GM12878 (cell line): ENCODE data around the gene LSMEM2. TPM values are rescaled to one million over a fixed set of nuclear protein-coding genes. Genes with fewer than 3 reads are reported as not detected.

ENCODE experiments used
- ATAC-seq: fragments of 200-7000 bp; cut with Tn5 transposase; 3 replicates; pipeline ENCODE4 v1.9.1; 2020; ENCODE audit warnings: mild to moderate bottlenecking, moderate library complexity
- BruUV-seq: library from RNA; stranded (reverse); fragments of 400-500 nt; replicated peaks from 2 replicates; lab custom pipeline; 2021; lab: Mats Ljungman, UMichigan
- CTCF ChIA-PET: fragments of 300-600 bp; sonication (Branson Sonifier 250); formaldehyde crosslinking; extraction: SDS; loops from one replicate; lab custom pipeline; 2021; ENCODE audit warnings: inconsistent platforms; lab: Yijun Ruan, JAX
- POLR2A ChIA-PET: fragments of 350-600 bp; formaldehyde crosslinking; extraction: SDS; loops from one replicate; lab custom pipeline; 2021; ENCODE audit warnings: inconsistent platforms; lab: Charles Lee
- RAD21 ChIA-PET: fragments of 300-600 bp; sonication (Branson Sonifier 250); formaldehyde crosslinking; loops from one replicate; lab custom pipeline; 2023; ENCODE audit warnings: antibody characterized with exemption; ENCODE audit not compliant: unreplicated experiment; lab: Charles Lee
- SMC1A ChIA-PET: fragments of 300-600 bp; sonication (Branson Sonifier 250); formaldehyde crosslinking; loops from one replicate; lab custom pipeline; 2023; ENCODE audit not compliant: unreplicated experiment, uncharacterized antibody; lab: Charles Lee
- DNase-seq: peaks from one replicate; pipeline ENCODE4 v3.0.0-alpha.2; 2011; ENCODE audit warnings: low read depth, low spot score
- FAIRE-seq: peaks from 3 replicates; lab custom pipeline; 2011; peaks lifted over from hg19 to GRCh38; lab: Jason Lieb, UNC
- H2AFZ ChIP-seq: 2 replicates; pipeline ENCODE4 v1.6.0; 2011; ENCODE audit warnings: low read depth, low read length, control low read depth; ENCODE audit not compliant: control insufficient read depth
- H3K27ac ChIP-seq: 2 replicates; pipeline ENCODE4 v1.5.1; 2011; ENCODE audit warnings: control low read depth; ENCODE audit not compliant: control insufficient read depth, insufficient read depth
- H3K27me3 ChIP-seq, 2 experiments: replicated peaks in 1 of 2; 2 replicates each; pipeline versions ENCODE4 v1.6.0 to v1.6.1; 2011; ENCODE audit warnings: low read length in 1 of 2; ENCODE audit not compliant: control insufficient read depth in 2 of 2, insufficient read depth in 2 of 2
- H3K36me3 ChIP-seq, 2 experiments: 2 replicates each; pipeline ENCODE4 v1.5.1; 2011; ENCODE audit warnings: low read length in 1 of 2; ENCODE audit not compliant: control insufficient read depth in 2 of 2, insufficient read depth in 2 of 2
- H3K4me1 ChIP-seq: 2 replicates; pipeline ENCODE4 v1.6.1; 2011; ENCODE audit warnings: mild to moderate bottlenecking, low read length, moderate library complexity, mixed read lengths; ENCODE audit not compliant: control insufficient read depth, insufficient read depth
- H3K4me2 ChIP-seq: 2 replicates; pipeline ENCODE4 v1.6.0; 2011; ENCODE audit warnings: control low read depth; ENCODE audit not compliant: control insufficient read depth, insufficient read depth
- H3K4me3 ChIP-seq: fragments of 200-600 bp; sonication (generic); 2 replicates; pipeline ENCODE4 v1.5.1; 2016
- H3K79me2 ChIP-seq: 2 replicates; pipeline ENCODE4 v1.6.0; 2011; ENCODE audit warnings: low read length; ENCODE audit not compliant: control insufficient read depth, insufficient read depth
- H3K9ac ChIP-seq: 2 replicates; pipeline ENCODE4 v1.8.0; 2011; ENCODE audit warnings: low read length, control low read depth, mixed read lengths; ENCODE audit not compliant: control insufficient read depth, insufficient read depth
- H3K9me3 ChIP-seq: replicated peaks from 3 replicates; pipeline ENCODE4 v1.5.1; 2011; ENCODE audit warnings: mild to moderate bottlenecking, low read length; ENCODE audit not compliant: control insufficient read depth, insufficient read depth
- H4K20me1 ChIP-seq: 2 replicates; pipeline ENCODE4 v1.6.0; 2011; ENCODE audit not compliant: control insufficient read depth, insufficient read depth
- CREB1 ChIP-seq: IDR thresholded peaks from 2 replicates; pipeline ENCODE4 v1.6.1; 2012; ENCODE audit warnings: low read depth, mild to moderate bottlenecking, inconsistent platforms
- EGR1 ChIP-seq, 2 experiments: IDR thresholded peaks; 1 replicate in 1 of 2; 2 replicates in 1 of 2; pipeline ENCODE4 v1.6.1; 2011 to 2012; ENCODE audit warnings: low read depth in 2 of 2, low read length in 2 of 2, borderline replicate concordance in 1 of 2, mild to moderate bottlenecking in 1 of 2, moderate library complexity in 1 of 2
- KAT2A ChIP-seq: conservative IDR thresholded peaks from 2 replicates; pipeline ENCODE4 v1.6.1; 2011; ENCODE audit warnings: low read depth, low read length; ENCODE audit not compliant: control insufficient read depth
- KLF5 ChIP-seq: fragments of 450-650 bp; IDR thresholded peaks from 2 replicates; pipeline ENCODE4 v1.6.1; 2014; ENCODE audit warnings: mild to moderate bottlenecking; ENCODE audit not compliant: partially characterized antibody
- MTA3 ChIP-seq: IDR thresholded peaks from 2 replicates; pipeline ENCODE4 v1.6.1; 2012; ENCODE audit warnings: low read length, inconsistent platforms, borderline replicate concordance
- MXI1 ChIP-seq: fragments of 150-350 bp; IDR thresholded peaks from 2 replicates; pipeline ENCODE4 v1.6.1; 2011; ENCODE audit warnings: low read depth, mild to moderate bottlenecking, inconsistent platforms, low read length, improper control_type of control experiment
- NBN ChIP-seq: fragments of 450-650 bp; IDR thresholded peaks from 2 replicates; pipeline ENCODE4 v1.6.1; 2016
- POLR2AphosphoS2 ChIP-seq: IDR thresholded peaks from 2 replicates; pipeline ENCODE4 v1.6.1; 2011; ENCODE audit warnings: low read depth, mild to moderate bottlenecking, low read length, improper control_type of control experiment, moderate library complexity
- RB1 ChIP-seq: fragments of 450-650 bp; formaldehyde crosslinking; IDR thresholded peaks from 2 replicates; pipeline ENCODE4 v1.6.1; 2017; ENCODE audit warnings: mild to moderate bottlenecking, borderline replicate concordance
- SIX5 ChIP-seq: IDR thresholded peaks from 2 replicates; pipeline ENCODE4 v1.6.1; 2011; ENCODE audit warnings: mild to moderate bottlenecking, low read depth, low read length, moderate library complexity; ENCODE audit not compliant: severe bottlenecking
- SMAD1 ChIP-seq: fragments of 450-650 bp; IDR thresholded peaks from 2 replicates; pipeline ENCODE4 v1.6.1; 2018; ENCODE audit warnings: mild to moderate bottlenecking, low read depth; ENCODE audit not compliant: partially characterized antibody
- SMC3 ChIP-seq: IDR thresholded peaks from 2 replicates; pipeline ENCODE4 v1.6.1; 2011; ENCODE audit warnings: low read length, improper control_type of control experiment, borderline replicate concordance
- SUZ12 ChIP-seq: fragments of 200-600 bp; sonication (generic); IDR thresholded peaks from one replicate; pipeline ENCODE4 v1.6.1; 2018; ENCODE audit warnings: antibody characterized with exemption, mild to moderate bottlenecking; ENCODE audit not compliant: unreplicated experiment
- TAF1 ChIP-seq: IDR thresholded peaks from 2 replicates; pipeline ENCODE4 v1.6.1; 2011; ENCODE audit warnings: mild to moderate bottlenecking, low read depth, low read length, borderline replicate concordance
- TCF7 ChIP-seq: IDR thresholded peaks from 2 replicates; pipeline ENCODE4 v1.6.1; 2014; ENCODE audit warnings: antibody characterized with exemption, borderline replicate concordance
- YBX1 ChIP-seq: fragments of 450-650 bp; IDR thresholded peaks from 2 replicates; pipeline ENCODE4 v1.6.1; 2016; ENCODE audit warnings: antibody characterized with exemption
- ZNF384 ChIP-seq: IDR thresholded peaks from 2 replicates; pipeline ENCODE4 v1.6.1; 2012; ENCODE audit warnings: low read depth, mild to moderate bottlenecking, low read length, improper control_type of control experiment, borderline replicate concordance
- ZNF622 ChIP-seq: fragments of 450-650 bp; IDR thresholded peaks from 2 replicates; pipeline ENCODE4 v1.6.1; 2017; ENCODE audit warnings: mild to moderate bottlenecking, inconsistent platforms
- WGBS: methylation state at CpG from one replicate; pipeline ENCODE4 v1.1.6; 2016; ENCODE audit warnings: low lambda C conversion rate; ENCODE audit not compliant: insufficient replicate concordance, insufficient coverage; ENCODE audit errors: missing lambda C conversion rate; 5-methylcytosine and 5-hydroxymethylcytosine counted together
- in situ Hi-C: fragments of 300-500 bp; cut with MboI; formaldehyde crosslinking; loops from 9 replicates; pipeline ENCODE4 v1.14.3; 2018; ENCODE audit warnings: mixed read lengths
- intact Hi-C: fragments of 100-400 bp; cut with micrococcal nuclease; formaldehyde crosslinking; loops from one replicate; pipeline ENCODE4 v1.14.2; 2022; ENCODE audit not compliant: unreplicated experiment
- polyA plus RNA-seq, 11 experiments: library from polyadenylated mRNA; depleted of rRNA in 4 of 11; unstranded in 6 of 11; stranded (reverse) in 5 of 11; fragments of >200 nt; fragmentation: Nextera tagmentation in 4 of 11; fragmentation: Illumina TruSeq in 1 of 11; extraction: Ambion mirVana in 4 of 11; extraction: Trizol in 1 of 11; gene quantifications; 1 replicate in 1 of 11; 2 replicates in 10 of 11; pipeline versions ENCODE4 v1.2.1 to v1.2.3, GENCODE V29; 2011 to 2016; ENCODE audit warnings: inconsistent platforms in 2 of 11, missing spikeins in 2 of 11, low read depth in 1 of 11
- total RNA-seq, 4 experiments: library from RNA; depleted of rRNA in 3 of 4; stranded (reverse); fragments of >200 nt in 3 of 4; fragmentation: Illumina TruSeq in 1 of 4; extraction: Trizol in 1 of 4; gene quantifications; 2 replicates each; pipeline versions ENCODE4 v1.2.1 to v1.2.3, GENCODE V29; 2013 to 2021
- TF ChIP-seq, protein P1 (sequence below): IDR thresholded peaks from 2 replicates; pipeline ENCODE4 v1.6.1; 2011; ENCODE audit warnings: mild to moderate bottlenecking, low read depth, low read length, moderate library complexity; ENCODE audit not compliant: insufficient replicate concordance
- TF ChIP-seq, protein P2 (sequence below): fragments of 450-650 bp; IDR thresholded peaks from 2 replicates; pipeline ENCODE4 v1.6.1; 2017; ENCODE audit warnings: low read depth, mild to moderate bottlenecking, moderate library complexity

The LSMEM2 gene
- total and polyA plus RNA-seq, 10 of the 15 experiments (the other 5 are each of a cell fraction or from before 2014, with no cell fraction given): 0.17 TPM; not detected in 9

DNA sequence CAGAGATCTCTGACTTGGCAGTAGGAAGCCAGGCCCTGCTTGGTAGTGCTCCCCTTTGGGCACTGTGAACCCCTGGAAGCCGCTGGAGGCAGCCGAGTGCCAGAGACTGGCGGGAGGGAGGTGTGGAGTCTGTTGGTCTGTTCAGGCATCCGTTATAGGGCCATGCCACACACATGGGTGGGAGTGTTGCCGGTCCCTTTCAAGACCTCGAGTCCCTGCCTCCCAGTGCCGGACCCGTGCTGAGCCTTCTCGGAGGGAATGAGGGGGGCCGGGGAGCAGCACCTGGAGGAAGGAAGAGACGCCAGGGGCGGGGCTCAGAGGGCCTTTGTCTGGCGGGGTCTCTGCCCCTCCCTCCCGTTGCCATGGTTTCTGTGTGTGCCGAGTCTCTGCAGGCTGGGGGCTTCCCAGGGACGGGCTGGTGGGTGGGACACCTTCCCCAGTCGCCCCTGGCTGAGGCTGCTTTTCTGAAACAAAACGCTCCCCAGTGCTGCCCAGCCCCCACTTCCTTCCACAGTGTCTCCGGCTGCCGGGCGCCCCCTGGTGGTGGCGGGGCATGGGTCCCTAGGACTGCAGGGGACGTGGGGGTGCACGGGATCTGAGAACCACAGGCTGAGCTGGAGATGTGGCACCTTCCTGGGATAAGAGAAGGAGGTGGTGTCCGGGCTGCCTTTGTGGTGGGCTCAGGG, 32.9 kb upstream of the LSMEM2 start:
- WGBS: under 1% methylated on average over 25 of the region's 25 CpGs
- Histone ChIP-seq H3K27me3 (no peaks in the 10 kb centered on the region), H4K20me1 (peaks cover 23% of the 10 kb centered on the region), H3K4me1 (peaks cover 52% of the 10 kb centered on the region), H3K4me3 (peak overlapping the region; percentile 70), H2AFZ (peak overlapping the region; percentile 43), H3K36me3 (peaks cover 13 to 14% of the 10 kb centered on the region in 2 experiments; a peak in 3 of 4 replicates), H3K9me3 (no peaks in the 10 kb centered on the region), H3K27ac (peak overlapping the region; percentile 71), H3K79me2 (peaks cover 82% of the 10 kb centered on the region), H3K4me2 (peak overlapping the region; percentile 94), H3K9ac (peak overlapping the region; percentile 73)
- RAD21 ChIA-PET: interaction anchor here (0.6 to 4.1 kb wide), 15 partner anchors 8 to 323 kb away, joined by 3 to 73 read pairs (median 6); partner anchors contain the start of genes GNAI2, GNAT1, HEMK1 and HYAL3
- in situ Hi-C loops (no loop called here), intact Hi-C loops (loop anchor here (1.0 to 2.0 kb wide), 2 partner anchors 19 to 27 kb away; no protein-coding TSS in a partner anchor)
- DNase-seq (no peak), FAIRE-seq (no peak), ATAC-seq (peak; percentile 90)
- CTCF ChIA-PET: interaction anchor here (0.6 to 3.3 kb wide), 25 partner anchors 8 to 931 kb away, joined by 3 to 149 read pairs (median 4); partner anchors contain the start of genes GNAI2, GNAT1, HYAL3 and NAA80
- POLR2A ChIA-PET: interaction anchor here (0.7 to 1.8 kb wide), 8 partner anchors 8 to 91 kb away, joined by 3 to 22 read pairs (median 6); partner anchors contain the start of genes GNAI2, HYAL3 and NAA80
- no TSS peak for BruUV-seq
- SMC1A ChIA-PET: interaction anchor here (1.0 to 1.7 kb wide), 10 partner anchors 9 to 54 kb away, joined by 3 to 51 read pairs (median 4); partner anchors contain the start of genes GNAI2, GNAT1, HYAL3 and NAA80
- TF ChIP-seq, protein P1, sequence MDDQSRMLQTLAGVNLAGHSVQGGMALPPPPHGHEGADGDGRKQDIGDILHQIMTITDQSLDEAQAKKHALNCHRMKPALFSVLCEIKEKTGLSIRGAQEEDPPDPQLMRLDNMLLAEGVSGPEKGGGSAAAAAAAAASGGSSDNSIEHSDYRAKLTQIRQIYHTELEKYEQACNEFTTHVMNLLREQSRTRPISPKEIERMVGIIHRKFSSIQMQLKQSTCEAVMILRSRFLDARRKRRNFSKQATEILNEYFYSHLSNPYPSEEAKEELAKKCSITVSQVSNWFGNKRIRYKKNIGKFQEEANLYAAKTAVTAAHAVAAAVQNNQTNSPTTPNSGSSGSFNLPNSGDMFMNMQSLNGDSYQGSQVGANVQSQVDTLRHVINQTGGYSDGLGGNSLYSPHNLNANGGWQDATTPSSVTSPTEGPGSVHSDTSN: peak; percentile 1
- no peak for TF ChIP-seq SUZ12
- peak; percentile 55; the same call in 1 of the 2 replicates for TF ChIP-seq MXI1
- TF ChIP-seq SMC3: peak; percentile 95
- peak; percentile 75 for TF ChIP-seq NBN
- no peak for TF ChIP-seq EGR1 (IDR thresholded peaks at IDR 0.05; ENCODE audit: borderline replicate concordance in 1 of 2, low read depth in 2 of 2, low read length in 2 of 2)
- TF ChIP-seq KAT2A: no peak
- TF ChIP-seq TCF7: no peak
- 0 out of 2 replicates have a peak, but pooled peaks have one; percentile 19 for TF ChIP-seq TAF1
- peak; percentile 78; the same call in 1 of the 2 replicates for TF ChIP-seq RB1
- TF ChIP-seq POLR2AphosphoS2: no peak
- TF ChIP-seq SIX5: no peak
- TF ChIP-seq MTA3: no peak
- TF ChIP-seq ZNF384: no peak
- no peak for TF ChIP-seq KLF5
- TF ChIP-seq CREB1: peak; percentile 68; the same call in 1 of the 2 replicates
- no peak for TF ChIP-seq ZNF622
- TF ChIP-seq SMAD1: no peak
- no peak for TF ChIP-seq YBX1
- TF ChIP-seq, protein P2, sequence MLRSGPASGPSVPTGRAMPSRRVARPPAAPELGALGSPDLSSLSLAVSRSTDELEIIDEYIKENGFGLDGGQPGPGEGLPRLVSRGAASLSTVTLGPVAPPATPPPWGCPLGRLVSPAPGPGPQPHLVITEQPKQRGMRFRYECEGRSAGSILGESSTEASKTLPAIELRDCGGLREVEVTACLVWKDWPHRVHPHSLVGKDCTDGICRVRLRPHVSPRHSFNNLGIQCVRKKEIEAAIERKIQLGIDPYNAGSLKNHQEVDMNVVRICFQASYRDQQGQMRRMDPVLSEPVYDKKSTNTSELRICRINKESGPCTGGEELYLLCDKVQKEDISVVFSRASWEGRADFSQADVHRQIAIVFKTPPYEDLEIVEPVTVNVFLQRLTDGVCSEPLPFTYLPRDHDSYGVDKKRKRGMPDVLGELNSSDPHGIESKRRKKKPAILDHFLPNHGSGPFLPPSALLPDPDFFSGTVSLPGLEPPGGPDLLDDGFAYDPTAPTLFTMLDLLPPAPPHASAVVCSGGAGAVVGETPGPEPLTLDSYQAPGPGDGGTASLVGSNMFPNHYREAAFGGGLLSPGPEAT: peak; percentile 70; the same call in 1 of the 2 replicates
